Ramos (cell line): ENCODE data around the gene CBLIF.
"Not testable (repeated sequence)": the region's sequence is repeated elsewhere in the genome, so short reads cannot be mapped to it uniquely, and the experiment has no call there.

Experiments
- in situ Hi-C: fragments of 300-500 bp; cut with MboI; formaldehyde crosslinking; loops from one replicate; pipeline ENCODE4 v1.14.3; 2022; ENCODE audit warnings: low sequenced_read_pairs; ENCODE audit not compliant: unreplicated experiment

Gene CBLIF

GRCh38 chr11:59802639-59803176, 42.6 kb downstream of the CBLIF start:
- in situ Hi-C loops = loop anchor here (5.0 to 25.0 kb wide), 2 partner anchors 45 to 240 kb away; partner anchors contain the start of gene STX3

GRCh38 chr11:59801981-59802638, 43.2 kb downstream of the CBLIF start:
- in situ Hi-C loops = loop anchor here (5.0 to 25.0 kb wide), 2 partner anchors 45 to 240 kb away; partner anchors contain the start of gene STX3

- in situ Hi-C loops = loop anchor here (5.0 to 25.0 kb wide), 2 partner anchors 44 to 239 kb away; partner anchors contain the start of gene STX3
Observed at GRCh38 chr11:59801160-59801706, 44.1 kb downstream of the CBLIF start.

- in situ Hi-C loops = loop anchor here (5.0 to 25.0 kb wide), 2 partner anchors 43 to 238 kb away; partner anchors contain the start of gene STX3
Observed at GRCh38 chr11:59800390-59801025, 44.8 kb downstream of the CBLIF start.

- in situ Hi-C loops = no loop called here
Observed at GRCh38 chr11:59794417-59794816, 50.9 kb downstream of the CBLIF start.

GRCh38 chr11:59792507-59792906, 52.8 kb downstream of the CBLIF start:
- in situ Hi-C loops = no loop called here

- in situ Hi-C loops = no loop called here
Observed at GRCh38 chr11:59791639-59792038, 53.7 kb downstream of the CBLIF start.

- in situ Hi-C loops = no loop called here
Observed at GRCh38 chr11:59787816-59788215, 57.5 kb downstream of the CBLIF start.

GRCh38 chr11:59787255-59787588, 58.1 kb downstream of the CBLIF start:
- in situ Hi-C loops = no loop called here

GRCh38 chr11:59785818-59786217, 59.5 kb downstream of the CBLIF start:
- in situ Hi-C loops = no loop called here

- in situ Hi-C loops = not testable (repeated sequence)
Observed at GRCh38 chr11:59784441-59784840, 60.9 kb downstream of the CBLIF start.

GRCh38 chr11:59783632-59784090, 61.6 kb downstream of the CBLIF start:
- in situ Hi-C loops = no loop called here

- in situ Hi-C loops = no loop called here
Observed at GRCh38 chr11:59782080-59782479, 63.2 kb downstream of the CBLIF start.

- in situ Hi-C loops = no loop called here
Observed at GRCh38 chr11:59779487-59779886, 65.8 kb downstream of the CBLIF start.
